ENCODE data around the gene DESI2.

DESI2 gene

GRCh38 chr1:244727871-244728474 is 75.0 kb downstream of the DESI2 start:
- H3K4me3 ChIP-seq (ENCODE audit: low read depth, low read length) = no peak overlapping the region
- no peak for DNase-seq (ENCODE audit: low read depth)
- TF ChIP-seq CTCF (IDR thresholded peaks at IDR 0.05; ENCODE audit: low read depth, low read length, missing control alignments) = no peak

DNA sequence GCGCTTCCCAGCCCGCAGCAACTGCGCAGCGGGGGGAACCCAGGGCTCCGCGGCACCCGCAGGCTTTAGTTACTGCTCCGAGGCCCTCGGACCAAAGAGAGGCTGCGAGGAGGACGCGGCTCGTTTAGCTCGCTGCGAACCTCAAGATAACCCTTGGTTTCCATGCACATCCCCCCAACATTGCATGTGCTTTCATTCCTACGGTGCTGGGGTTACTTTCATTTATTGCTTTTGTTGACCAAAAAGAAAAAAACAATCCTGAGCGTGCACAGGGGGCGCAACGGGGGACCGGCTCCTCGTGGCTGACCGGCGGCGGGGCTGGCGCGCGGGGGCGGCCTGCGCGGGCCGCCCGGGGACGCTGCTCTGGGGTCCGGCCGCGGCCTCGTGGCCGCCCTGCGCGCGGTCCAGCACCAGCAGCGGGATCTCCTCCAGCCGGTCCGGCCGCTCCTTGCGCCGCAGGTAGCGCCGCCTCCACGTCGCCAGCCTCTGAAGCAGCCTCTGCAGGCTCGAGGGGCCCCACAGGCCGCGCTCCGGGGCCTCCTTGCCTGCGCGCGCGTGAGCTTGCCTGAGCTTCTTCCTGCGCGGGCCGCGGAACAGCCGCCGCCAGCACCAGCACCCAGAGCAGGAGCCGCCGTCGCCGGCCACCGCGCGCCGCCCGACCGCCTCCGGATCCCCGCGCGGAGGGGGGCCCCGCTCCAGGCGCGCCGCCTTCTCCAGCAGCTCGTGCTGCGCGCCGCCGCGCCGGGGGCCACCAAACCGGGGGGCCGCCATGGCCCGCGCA is 77.4 kb downstream of the DESI2 start:
- H3K4me3 ChIP-seq (ENCODE audit: low read depth, low read length) = peak overlapping the region; percentile 25
- no peak for DNase-seq (ENCODE audit: low read depth)
- no peak for TF ChIP-seq CTCF (IDR thresholded peaks at IDR 0.05; ENCODE audit: low read depth, low read length, missing control alignments)

DNA sequence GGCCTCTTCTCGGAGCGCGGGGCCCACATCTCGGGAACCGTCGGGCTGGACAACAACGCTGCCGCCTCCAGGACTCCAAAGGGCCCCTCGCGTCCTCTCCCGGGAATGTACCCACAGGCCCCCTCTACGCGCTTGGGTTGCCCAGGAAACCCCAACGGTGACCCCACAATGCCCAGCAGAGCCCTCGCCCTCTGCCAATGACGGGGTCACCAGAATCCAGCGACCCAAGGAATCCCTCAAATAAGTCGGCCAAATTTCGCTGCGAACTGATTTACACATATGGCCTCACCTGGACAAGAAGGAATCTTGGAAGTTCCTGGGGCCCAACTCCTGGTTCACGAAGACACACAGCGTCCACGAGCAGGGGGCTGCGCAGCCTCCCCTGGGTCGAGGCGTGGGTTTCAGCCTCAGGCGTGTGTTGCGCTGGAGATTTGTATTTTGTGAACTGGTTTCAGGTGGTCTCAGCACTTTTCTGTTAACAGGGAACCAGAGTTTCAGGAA is 78.1 kb downstream of the DESI2 start:
- no peak overlapping the region; the same call in 1 of the 2 replicates for H3K4me3 ChIP-seq (ENCODE audit: low read depth, low read length)
- no peak for TF ChIP-seq CTCF (IDR thresholded peaks at IDR 0.05; ENCODE audit: low read depth, low read length, missing control alignments)
- DNase-seq (ENCODE audit: low read depth) = no peak

DNA sequence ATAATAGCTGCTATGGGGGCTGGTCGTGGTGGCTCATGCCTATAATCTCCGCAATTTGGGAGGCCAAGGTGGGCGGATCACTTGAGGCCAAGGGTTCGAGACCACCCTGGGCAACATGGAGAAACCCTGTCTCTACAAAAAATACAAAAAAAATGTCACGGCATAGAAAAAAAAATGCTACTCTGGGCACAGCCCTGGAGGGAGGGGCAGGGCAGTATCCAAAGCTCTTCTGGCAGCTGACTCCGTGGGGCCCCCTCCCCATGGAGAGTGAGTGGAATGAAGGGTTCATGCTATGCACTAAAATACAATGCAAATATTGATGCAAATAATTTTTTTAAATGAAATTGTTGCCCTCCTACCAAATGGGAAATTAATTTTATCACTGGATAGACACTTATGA is 78.7 kb downstream of the DESI2 start:
- no peak overlapping the region for H3K4me3 ChIP-seq (ENCODE audit: low read depth, low read length)
- DNase-seq (ENCODE audit: low read depth) = no peak
- no peak for TF ChIP-seq CTCF (IDR thresholded peaks at IDR 0.05; ENCODE audit: low read depth, low read length, missing control alignments)

DNA sequence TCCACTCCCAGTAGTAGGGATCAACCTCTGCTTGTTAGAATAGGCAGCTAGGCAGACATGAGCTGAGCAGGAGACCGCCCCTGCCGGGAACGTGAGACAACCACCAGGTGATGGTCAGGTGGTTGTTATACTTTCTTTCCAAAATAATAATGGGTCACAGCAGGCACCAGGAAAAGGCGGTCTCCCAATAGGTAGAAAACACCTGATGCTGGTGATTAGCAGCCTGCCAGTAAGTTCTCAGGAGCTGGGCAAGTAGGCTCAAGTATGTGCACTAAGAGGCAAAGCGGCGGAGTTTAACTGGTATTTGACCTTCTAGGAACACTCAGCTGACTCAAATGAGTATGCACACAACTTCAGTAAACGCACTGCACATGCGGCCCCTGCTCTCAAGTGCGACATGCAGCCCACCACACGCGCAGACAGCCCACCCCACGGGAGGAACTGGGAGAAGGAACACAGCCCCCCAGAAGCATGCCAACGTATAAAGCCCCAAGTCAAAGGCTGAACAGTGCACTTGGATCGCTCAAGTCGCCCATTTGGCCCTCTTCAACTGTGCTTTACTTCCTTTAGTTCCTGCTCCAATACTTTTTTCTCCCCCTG is 80.0 kb downstream of the DESI2 start:
- no peak overlapping the region for H3K4me3 ChIP-seq (ENCODE audit: low read depth, low read length)
- no peak for DNase-seq (ENCODE audit: low read depth)
- TF ChIP-seq CTCF (IDR thresholded peaks at IDR 0.05; ENCODE audit: low read depth, low read length, missing control alignments) = no peak

GRCh38 chr1:244735404-244735803 is 82.5 kb downstream of the DESI2 start:
- H3K4me3 ChIP-seq (ENCODE audit: low read depth, low read length) = no peak overlapping the region
- TF ChIP-seq CTCF (IDR thresholded peaks at IDR 0.05; ENCODE audit: low read depth, low read length, missing control alignments) = no peak
- DNase-seq (ENCODE audit: low read depth) = no peak

Data from GM12864 (cell line).